ENCODE results near the gene CLPSL1.

DNA sequence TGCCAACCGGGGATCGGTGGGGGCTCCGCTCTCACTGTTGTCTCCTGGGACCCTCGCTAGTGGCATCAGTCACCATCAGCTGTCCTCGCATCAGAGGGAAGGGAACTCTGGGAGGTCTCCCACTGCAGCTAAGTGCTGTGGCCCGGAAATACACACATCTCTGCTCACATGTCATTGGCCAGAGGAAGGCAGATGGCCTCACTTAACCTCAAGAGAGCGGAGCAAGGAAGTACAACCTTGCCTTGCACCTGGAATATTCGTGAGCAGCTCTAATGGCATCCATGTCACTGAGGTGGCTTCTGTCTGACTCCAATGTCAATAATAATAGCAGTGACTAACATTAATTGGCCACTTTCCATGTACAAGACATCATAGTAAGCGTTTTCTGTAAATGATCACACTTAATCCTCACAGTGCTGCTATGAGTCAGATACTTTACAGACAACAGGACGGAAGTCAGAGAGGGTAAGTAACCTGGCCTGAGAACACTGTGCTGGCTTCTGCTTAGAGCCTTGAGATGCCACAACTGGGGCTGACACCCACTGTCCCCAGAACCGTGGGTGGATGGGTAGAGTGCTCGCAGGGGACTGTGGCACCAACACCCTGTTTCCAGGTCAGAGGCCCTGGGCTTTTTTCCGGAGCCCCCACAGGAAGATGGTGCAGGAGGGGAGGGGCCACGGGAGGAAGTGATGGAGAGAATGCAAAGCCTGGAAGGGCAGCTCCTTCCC, 30.3 kb downstream of the CLPSL1 start:
- no peak for TF ChIP-seq CTCF (IDR thresholded peaks at IDR 0.05)
- TF ChIP-seq POLR2A (IDR thresholded peaks at IDR 0.05): no peak

Data from vagina (tissue), 2 donors.